GM12875 (cell line): ENCODE measurements around the gene CBLN3.
A peak's percentile ranks its signal among the peaks of the same experiment; 100 is the strongest.
"Not testable (repeated sequence)": the region's sequence is repeated elsewhere in the genome, so short reads cannot be mapped to it uniquely, and the experiment has no call there.

ENCODE experiments used
- H3K4me3 ChIP-seq: one replicate; pipeline ENCODE4 v1.5.1; 2011; ENCODE audit warnings: low read depth, low read length, control low read depth
- TF ChIP-seq, protein P1 (sequence below): IDR thresholded peaks from 2 replicates; pipeline ENCODE4 v1.5.1; 2011; ENCODE audit warnings: low read depth, mild to moderate bottlenecking, control low read depth, inconsistent platforms, low read length, moderate library complexity, borderline replicate concordance; ENCODE audit not compliant: insufficient read depth

CBLN3 gene

GRCh38 chr14:24463017-24463883, 33.8 kb upstream of the CBLN3 start:
- TF ChIP-seq, protein P1, sequence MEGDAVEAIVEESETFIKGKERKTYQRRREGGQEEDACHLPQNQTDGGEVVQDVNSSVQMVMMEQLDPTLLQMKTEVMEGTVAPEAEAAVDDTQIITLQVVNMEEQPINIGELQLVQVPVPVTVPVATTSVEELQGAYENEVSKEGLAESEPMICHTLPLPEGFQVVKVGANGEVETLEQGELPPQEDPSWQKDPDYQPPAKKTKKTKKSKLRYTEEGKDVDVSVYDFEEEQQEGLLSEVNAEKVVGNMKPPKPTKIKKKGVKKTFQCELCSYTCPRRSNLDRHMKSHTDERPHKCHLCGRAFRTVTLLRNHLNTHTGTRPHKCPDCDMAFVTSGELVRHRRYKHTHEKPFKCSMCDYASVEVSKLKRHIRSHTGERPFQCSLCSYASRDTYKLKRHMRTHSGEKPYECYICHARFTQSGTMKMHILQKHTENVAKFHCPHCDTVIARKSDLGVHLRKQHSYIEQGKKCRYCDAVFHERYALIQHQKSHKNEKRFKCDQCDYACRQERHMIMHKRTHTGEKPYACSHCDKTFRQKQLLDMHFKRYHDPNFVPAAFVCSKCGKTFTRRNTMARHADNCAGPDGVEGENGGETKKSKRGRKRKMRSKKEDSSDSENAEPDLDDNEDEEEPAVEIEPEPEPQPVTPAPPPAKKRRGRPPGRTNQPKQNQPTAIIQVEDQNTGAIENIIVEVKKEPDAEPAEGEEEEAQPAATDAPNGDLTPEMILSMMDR = no peak
- H3K4me3 ChIP-seq = no peak overlapping the region

- no peak overlapping the region for H3K4me3 ChIP-seq
- TF ChIP-seq, protein P1 = no peak
These were observed 31.9 kb upstream of the CBLN3 start for GRCh38 chr14:24461336-24461735.

- H3K4me3 ChIP-seq = no peak overlapping the region
- TF ChIP-seq, protein P1 = no peak
These were observed 29.9 kb upstream of the CBLN3 start for GRCh38 chr14:24459331-24459730.

- H3K4me3 ChIP-seq = no peak overlapping the region
- TF ChIP-seq, protein P1 = no peak
These were observed 29.3 kb upstream of the CBLN3 start for GRCh38 chr14:24458736-24459135.

GRCh38 chr14:24456980-24457379, 27.5 kb upstream of the CBLN3 start:
- TF ChIP-seq, protein P1 = no peak
- H3K4me3 ChIP-seq = no peak overlapping the region

DNA sequence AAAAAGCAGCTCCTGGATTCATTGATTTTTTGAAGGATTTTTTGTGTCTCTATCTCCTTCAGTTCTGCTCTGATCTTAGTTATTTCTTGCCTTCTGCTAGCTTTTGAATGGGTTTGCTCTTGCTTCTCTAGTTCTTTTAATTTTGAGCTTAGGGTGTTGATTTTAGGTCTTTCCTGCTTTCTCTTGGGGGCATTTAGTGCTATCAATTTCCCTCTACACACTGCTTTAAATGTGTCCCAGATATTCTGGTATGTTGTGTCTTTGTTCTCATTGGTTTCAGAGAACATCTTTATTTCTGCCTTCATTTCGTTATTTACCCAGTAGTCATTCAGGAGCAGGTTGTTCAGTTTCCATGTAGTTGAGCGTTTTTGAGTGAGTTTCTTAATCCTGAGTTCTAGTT, 21.4 kb upstream of the CBLN3 start:
- H3K4me3 ChIP-seq = not testable (repeated sequence)

- TF ChIP-seq, protein P1 = no peak
- peak overlapping the region; percentile 49 for H3K4me3 ChIP-seq
These were observed 13.7 kb upstream of the CBLN3 start for GRCh38 chr14:24443053-24443665.
